Heart left ventricle (tissue), 13 donors: ENCODE results near the gene CSTPP1.

Experiments used
- CTCF ChIP-seq, 12 donors: fragments of 200-600 bp; sonication (generic) in 4 of 12; IDR thresholded peaks; one replicate each; pipeline versions ENCODE4 v1.5.0 to v1.8.0; 2018 to 2022; ENCODE audit warnings: antibody characterized with exemption in 12 of 12, mild to moderate bottlenecking in 5 of 12
- POLR2A ChIP-seq, 2 donors: fragments of 450-650 bp; IDR thresholded peaks; one replicate each; pipeline ENCODE4 v1.6.1; 2017; ENCODE audit warnings: antibody characterized with exemption in 2 of 2, mild to moderate bottlenecking in 2 of 2, moderate library complexity in 2 of 2
- donor health status: ischemic (EF 13 %, LVEDD 7.1; RV severe dilation, severe dysfunction).
- donor health status: DM: no; HTN: yes; CAD: no.
- donor health status: DM: no; HTN: no; CAD: no.
- donor health status: ischemic (EF 25% LVEDD 6.9; RV normal size, moderate dysfunction).
- donor health status: ischemic (EF 25% LVEDD 5.7; RV mildly dilated, moderate dysfunction).
- donor health status: ischemic (EF 35%, LVEDD 5.7; RV mildly dilated, moderate dysfunction).
- donor health status: nonischemic (EF 11% LVEDD 7.7; RV severe dilation, severe dysfunction).
- donor health status: DM: yes; HTN: yes; CAD: no.
- donor health status: PGD.
- donor health status: ischemic (EF 29% LVEDD 5.4; RV normal size, mild dysfunction).
- donor health status: nonischemic (EF 23%, LVEDD 6.1; RV moderate dilation, normal function).

GRCh38 chr11:47056261-47056915 is 119.8 kb downstream of the CSTPP1 start:
- TF ChIP-seq CTCF (IDR thresholded peaks at IDR 0.05) (no peak), POLR2A (IDR thresholded peaks at IDR 0.05) (no peak)
